GM18499 (cell line): Measurements from ENCODE around the gene PLXNA2.

Source experiments
- ATAC-seq: cut with Tn5 transposase; IDR thresholded peaks from one replicate; pipeline ENCODE4 v1.9.1; 2021; ENCODE audit warnings: moderate number of reproducible peaks; ENCODE audit not compliant: insufficient read depth, unreplicated experiment

The PLXNA2 gene

GRCh38 chr1:208151728-208152598, 92.2 kb downstream of the PLXNA2 start:
- no peak for ATAC-seq

- no peak for ATAC-seq
These were observed 93.2 kb downstream of the PLXNA2 start for GRCh38 chr1:208150833-208151458.

- no peak for ATAC-seq
These were observed 94.2 kb downstream of the PLXNA2 start for GRCh38 chr1:208149776-208150514.

GRCh38 chr1:208149213-208149612, 95.0 kb downstream of the PLXNA2 start:
- ATAC-seq = no peak

- ATAC-seq = no peak
These were observed 95.8 kb downstream of the PLXNA2 start for GRCh38 chr1:208148380-208148779.

- no peak for ATAC-seq
These were observed 97.5 kb downstream of the PLXNA2 start for GRCh38 chr1:208146650-208147049.

- ATAC-seq = no peak
These were observed 99.0 kb downstream of the PLXNA2 start for GRCh38 chr1:208145167-208145566.

- ATAC-seq = no peak
These were observed 101.4 kb downstream of the PLXNA2 start for GRCh38 chr1:208142590-208143382.

- no peak for ATAC-seq
These were observed 102.5 kb downstream of the PLXNA2 start for GRCh38 chr1:208141610-208142192.

GRCh38 chr1:208139434-208140045, 104.6 kb downstream of the PLXNA2 start:
- ATAC-seq = no peak

- ATAC-seq = no peak
These were observed 107.0 kb downstream of the PLXNA2 start for GRCh38 chr1:208137193-208137592.

- no peak for ATAC-seq
These were observed 107.6 kb downstream of the PLXNA2 start for GRCh38 chr1:208136459-208137182.

GRCh38 chr1:208135354-208135753, 108.8 kb downstream of the PLXNA2 start:
- no peak for ATAC-seq

GRCh38 chr1:208134491-208134890, 109.7 kb downstream of the PLXNA2 start:
- ATAC-seq = no peak

GRCh38 chr1:208133355-208133754, 110.8 kb downstream of the PLXNA2 start:
- ATAC-seq = no peak

GRCh38 chr1:208132287-208132882, 111.8 kb downstream of the PLXNA2 start:
- ATAC-seq = peak; percentile 59

- ATAC-seq = no peak
These were observed 112.4 kb downstream of the PLXNA2 start for GRCh38 chr1:208131621-208132286.

GRCh38 chr1:208129487-208129886, 114.7 kb downstream of the PLXNA2 start:
- ATAC-seq = no peak
